Measurements from ENCODE around the gene S100A16.

GRCh38 chr1:153592748-153593147 lies 20.2 kb downstream of the S100A16 start:
- TF ChIP-seq CTCF (IDR thresholded peaks at IDR 0.05), result no peak
- TF ChIP-seq POLR2A (IDR thresholded peaks at IDR 0.05), result no peak
